GM23338 (cell line): ENCODE measurements around the gene PACS1.

Experiments
- CREB1 ChIP-seq: fragments of 250-450 bp; sonication (Bioruptor Pico); IDR thresholded peaks from 2 replicates; pipeline ENCODE4 v1.5.0; 2020; ENCODE audit warnings: low read depth, mild to moderate bottlenecking, moderate library complexity
- CTCF ChIP-seq, 2 experiments: fragments of 200-600 bp in 1 of 2; sonication (generic) in 1 of 2; conservative IDR thresholded peaks; 2 replicates each; pipeline versions ENCODE4 v1.5.1 to v1.6.1; 2016 to 2017; ENCODE audit warnings: antibody characterized with exemption in 2 of 2, low read depth in 2 of 2, mild to moderate bottlenecking in 2 of 2, moderate library complexity in 1 of 2
- ETS1 ChIP-seq: IDR thresholded peaks from 2 replicates; pipeline ENCODE4 v1.6.1; 2016; ENCODE audit warnings: antibody characterized with exemption
- EZH2 ChIP-seq: fragments of 200-600 bp; sonication (generic); IDR thresholded peaks from one replicate; pipeline ENCODE4 v1.8.0; 2017; ENCODE audit warnings: antibody characterized with exemption, mild to moderate bottlenecking, low read depth; ENCODE audit not compliant: unreplicated experiment
- EZH2phosphoT487 ChIP-seq: fragments of 200-600 bp; sonication (generic); IDR thresholded peaks from one replicate; pipeline ENCODE4 v1.8.1; 2018; ENCODE audit warnings: antibody characterized with exemption; ENCODE audit not compliant: unreplicated experiment
- POLR2AphosphoS5 ChIP-seq: IDR thresholded peaks from 2 replicates; pipeline ENCODE4 v1.6.1; 2016; ENCODE audit warnings: antibody characterized with exemption, low read depth
- REST ChIP-seq: IDR thresholded peaks from one replicate; pipeline ENCODE4 v1.6.1; 2018; ENCODE audit warnings: antibody characterized with exemption; ENCODE audit not compliant: unreplicated experiment

GRCh38 chr11:66282468-66283455 lies 212.7 kb downstream of the PACS1 start:
- TF ChIP-seq CTCF (conservative IDR thresholded peaks at IDR 0.05; ENCODE audit: low read depth in 2 of 2) = peak; percentile 77 to 98
- no peak for TF ChIP-seq REST
- TF ChIP-seq EZH2phosphoT487 = no peak
- TF ChIP-seq EZH2 = no peak
- TF ChIP-seq CREB1 (CRISPR knock-in tag) = peak; percentile 43; the same call in 1 of the 2 replicates
- no peak for TF ChIP-seq ETS1
- peak; percentile 31; the same call in 1 of the 2 replicates for TF ChIP-seq POLR2AphosphoS5
